Measurements from ENCODE around the gene AFG3L2.
A peak's percentile ranks its signal among the peaks of the same experiment; 100 is the strongest.

The AFG3L2 gene

DNA sequence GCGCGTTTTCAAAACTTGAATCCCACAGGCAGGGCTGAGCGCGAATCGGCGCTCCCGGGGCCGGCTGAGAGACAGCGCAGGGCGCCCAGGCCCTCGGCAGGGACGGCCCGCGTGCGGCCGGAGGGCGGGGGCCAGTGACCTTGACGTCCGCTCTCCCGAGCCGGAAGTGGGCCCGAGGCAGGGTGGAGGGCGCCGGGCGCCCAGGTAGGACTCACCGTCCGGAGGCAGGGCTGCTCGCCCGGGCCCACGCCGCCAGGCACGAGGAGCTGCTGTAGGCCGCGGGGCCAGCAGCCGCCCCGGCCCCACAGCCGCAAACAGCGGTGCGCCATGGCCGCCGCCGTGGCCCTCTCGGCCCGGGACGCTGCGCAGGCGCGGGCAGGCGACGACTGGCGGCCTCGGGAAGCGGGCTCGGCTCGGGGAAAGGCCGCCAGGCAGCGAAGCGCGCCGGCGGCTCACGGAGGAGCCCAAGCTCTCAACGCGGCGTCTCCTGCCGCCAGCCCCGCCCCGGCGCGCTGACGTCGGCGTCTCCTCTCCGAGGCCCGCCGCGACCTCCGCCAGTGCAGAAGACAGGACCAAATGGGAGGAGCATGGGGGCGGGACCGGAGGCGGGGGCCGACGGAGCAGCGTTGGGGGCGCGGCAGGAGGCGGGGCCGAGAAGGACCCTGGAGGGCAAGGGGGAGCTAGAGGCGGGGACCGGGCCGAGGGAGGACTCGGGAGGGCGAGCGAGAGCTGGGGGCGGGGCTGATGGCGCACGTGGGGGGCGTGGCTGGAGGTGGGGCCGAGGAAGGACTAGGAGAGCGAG is at the start of gene AFG3L2:
TSS of gene AFG3L2 (minus strand) at position 474 of the 802 bp plus-strand sequence. CDS start at position 329, 145 bp downstream.
- H3K4me3 ChIP-seq (ENCODE audit: low read depth, low read length) = peak within 1 kb of the TSS; percentile 93
- TF ChIP-seq, protein P1, sequence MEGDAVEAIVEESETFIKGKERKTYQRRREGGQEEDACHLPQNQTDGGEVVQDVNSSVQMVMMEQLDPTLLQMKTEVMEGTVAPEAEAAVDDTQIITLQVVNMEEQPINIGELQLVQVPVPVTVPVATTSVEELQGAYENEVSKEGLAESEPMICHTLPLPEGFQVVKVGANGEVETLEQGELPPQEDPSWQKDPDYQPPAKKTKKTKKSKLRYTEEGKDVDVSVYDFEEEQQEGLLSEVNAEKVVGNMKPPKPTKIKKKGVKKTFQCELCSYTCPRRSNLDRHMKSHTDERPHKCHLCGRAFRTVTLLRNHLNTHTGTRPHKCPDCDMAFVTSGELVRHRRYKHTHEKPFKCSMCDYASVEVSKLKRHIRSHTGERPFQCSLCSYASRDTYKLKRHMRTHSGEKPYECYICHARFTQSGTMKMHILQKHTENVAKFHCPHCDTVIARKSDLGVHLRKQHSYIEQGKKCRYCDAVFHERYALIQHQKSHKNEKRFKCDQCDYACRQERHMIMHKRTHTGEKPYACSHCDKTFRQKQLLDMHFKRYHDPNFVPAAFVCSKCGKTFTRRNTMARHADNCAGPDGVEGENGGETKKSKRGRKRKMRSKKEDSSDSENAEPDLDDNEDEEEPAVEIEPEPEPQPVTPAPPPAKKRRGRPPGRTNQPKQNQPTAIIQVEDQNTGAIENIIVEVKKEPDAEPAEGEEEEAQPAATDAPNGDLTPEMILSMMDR (IDR thresholded peaks at IDR 0.05; ENCODE audit: low read depth, low read length) = no peak
- peak; percentile 89 for TF ChIP-seq POLR2A (IDR thresholded peaks at IDR 0.05; ENCODE audit: extremely low read depth, insufficient read length)
- peak; percentile 48 for TF ChIP-seq MYC (IDR thresholded peaks at IDR 0.05; ENCODE audit: low read depth, low read length)
- TF ChIP-seq, protein P2, sequence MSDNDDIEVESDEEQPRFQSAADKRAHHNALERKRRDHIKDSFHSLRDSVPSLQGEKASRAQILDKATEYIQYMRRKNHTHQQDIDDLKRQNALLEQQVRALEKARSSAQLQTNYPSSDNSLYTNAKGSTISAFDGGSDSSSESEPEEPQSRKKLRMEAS (IDR thresholded peaks at IDR 0.05; ENCODE audit: low read depth, low read length) = peak; percentile 19; the same call in 1 of the 2 replicates
- DNase-seq (ENCODE audit: low read depth) = peak; percentile 99

DNA sequence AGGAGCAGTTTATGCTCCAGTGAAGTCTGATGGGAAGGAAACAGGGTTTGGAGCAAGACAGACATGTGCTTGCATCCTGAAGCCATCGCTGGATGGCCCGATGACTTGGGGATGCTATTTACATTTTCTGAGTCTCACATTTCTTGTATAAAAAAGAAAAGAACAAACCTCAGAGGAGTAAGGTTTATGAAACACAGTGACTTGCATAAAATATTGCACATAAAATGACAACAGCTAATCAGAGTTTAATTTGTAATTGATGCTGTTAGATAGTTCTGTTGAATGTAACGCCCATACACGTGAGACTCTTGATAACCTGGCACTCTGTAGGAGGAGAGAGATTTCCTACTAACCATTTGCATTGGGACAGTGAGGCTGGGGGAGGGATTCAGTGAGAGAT is 47.2 kb upstream of the AFG3L2 start:
- TF ChIP-seq, protein P2 (IDR thresholded peaks at IDR 0.05; ENCODE audit: low read depth, low read length) = no peak
- TF ChIP-seq MYC (IDR thresholded peaks at IDR 0.05; ENCODE audit: low read depth, low read length) (no peak), POLR2A (IDR thresholded peaks at IDR 0.05; ENCODE audit: extremely low read depth, insufficient read length) (no peak)
- TF ChIP-seq, protein P1 (IDR thresholded peaks at IDR 0.05; ENCODE audit: low read depth, low read length) = no peak
- no peak overlapping the region for H3K4me3 ChIP-seq (ENCODE audit: low read depth, low read length)
- no peak for DNase-seq (ENCODE audit: low read depth)

DNA sequence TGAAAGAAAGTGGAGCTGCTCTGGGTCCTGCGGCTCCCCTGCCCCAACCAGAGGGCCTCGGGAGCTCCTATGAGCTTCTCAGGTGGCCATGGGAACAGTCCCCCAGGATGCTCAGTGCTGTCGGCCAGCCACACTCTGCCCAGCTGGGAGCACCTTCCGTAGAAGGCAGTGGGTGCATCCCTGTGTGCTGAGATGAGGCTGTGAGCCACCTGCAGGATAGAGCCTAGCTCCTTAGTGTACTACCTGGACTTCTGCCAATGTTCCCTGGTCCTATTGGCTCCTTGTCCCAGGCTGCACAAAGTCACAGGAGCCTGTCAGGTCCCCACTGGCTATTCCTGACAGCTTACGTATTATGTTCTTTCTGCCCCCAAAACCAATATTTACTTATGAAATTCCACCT is 46.8 kb upstream of the AFG3L2 start:
- no peak overlapping the region for H3K4me3 ChIP-seq (ENCODE audit: low read depth, low read length)
- TF ChIP-seq, protein P1 (IDR thresholded peaks at IDR 0.05; ENCODE audit: low read depth, low read length) = no peak
- TF ChIP-seq, protein P2 (IDR thresholded peaks at IDR 0.05; ENCODE audit: low read depth, low read length) = no peak
- TF ChIP-seq MYC (IDR thresholded peaks at IDR 0.05; ENCODE audit: low read depth, low read length) (no peak), POLR2A (IDR thresholded peaks at IDR 0.05; ENCODE audit: extremely low read depth, insufficient read length) (no peak)
- no peak for DNase-seq (ENCODE audit: low read depth)

DNA sequence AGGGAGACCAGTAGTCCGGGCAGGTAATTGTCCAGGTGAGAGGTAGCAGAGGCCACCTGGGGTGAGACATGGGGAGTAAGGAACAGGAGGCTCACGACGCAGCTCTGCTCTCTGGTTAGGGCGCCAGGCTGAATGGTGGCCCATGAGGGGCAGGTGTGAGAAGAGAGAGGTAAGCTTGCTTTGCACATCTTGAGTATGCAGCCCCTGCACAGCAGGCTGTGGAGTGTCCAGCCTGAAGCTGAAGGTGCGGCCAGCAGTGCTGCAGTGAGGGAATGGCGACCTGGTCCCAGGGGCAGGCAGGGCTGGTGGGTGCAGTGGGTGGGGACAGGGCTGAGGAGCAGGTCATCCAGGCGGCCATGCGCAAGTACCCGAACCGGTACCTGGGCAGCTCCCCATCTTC is 46.4 kb upstream of the AFG3L2 start:
- H3K4me3 ChIP-seq (ENCODE audit: low read depth, low read length) = no peak overlapping the region
- no peak for DNase-seq (ENCODE audit: low read depth)
- TF ChIP-seq MYC (IDR thresholded peaks at IDR 0.05; ENCODE audit: low read depth, low read length) = no peak
- TF ChIP-seq, protein P2 (IDR thresholded peaks at IDR 0.05; ENCODE audit: low read depth, low read length) = no peak
- TF ChIP-seq, protein P1 (IDR thresholded peaks at IDR 0.05; ENCODE audit: low read depth, low read length) = no peak
- no peak for TF ChIP-seq POLR2A (IDR thresholded peaks at IDR 0.05; ENCODE audit: extremely low read depth, insufficient read length)

DNA sequence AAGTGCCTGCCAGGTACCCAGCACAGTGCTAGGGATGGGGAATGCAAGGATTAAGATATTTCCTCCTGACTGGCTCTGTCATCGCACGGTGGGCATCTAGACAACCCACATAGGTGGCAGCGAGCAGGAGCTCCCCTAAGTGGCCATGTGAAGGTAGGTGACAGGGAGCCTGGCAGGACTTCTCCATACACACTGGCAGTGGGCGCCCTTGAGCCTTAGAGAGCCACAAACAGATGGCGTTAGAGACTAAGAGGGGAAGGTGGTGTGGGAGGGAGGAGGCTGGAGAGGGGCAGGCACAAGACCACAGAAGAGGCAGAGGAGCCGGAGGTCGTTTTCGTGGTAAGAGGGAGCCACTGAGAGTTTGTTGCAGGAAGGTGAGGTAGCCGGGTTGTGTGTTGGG is 45.9 kb upstream of the AFG3L2 start:
- TF ChIP-seq, protein P2 (IDR thresholded peaks at IDR 0.05; ENCODE audit: low read depth, low read length) = no peak
- TF ChIP-seq POLR2A (IDR thresholded peaks at IDR 0.05; ENCODE audit: extremely low read depth, insufficient read length) (no peak), MYC (IDR thresholded peaks at IDR 0.05; ENCODE audit: low read depth, low read length) (no peak)
- TF ChIP-seq, protein P1 (IDR thresholded peaks at IDR 0.05; ENCODE audit: low read depth, low read length) = peak; percentile 43
- peak; percentile 64 for DNase-seq (ENCODE audit: low read depth)
- H3K4me3 ChIP-seq (ENCODE audit: low read depth, low read length) = no peak overlapping the region

All from NB4 (cell line).